HL-60 (cell line): ENCODE measurements around the gene PBX3.

Source experiments
- CTCF ChIP-seq: IDR thresholded peaks from one replicate; pipeline ENCODE4 v1.5.1; 2011; ENCODE audit warnings: low read length, control low read depth, inconsistent platforms; ENCODE audit not compliant: insufficient read depth
- GABPA ChIP-seq: IDR thresholded peaks from 2 replicates; pipeline ENCODE4 v1.6.1; 2012; ENCODE audit warnings: low read depth
- POLR2AphosphoS5 ChIP-seq: IDR thresholded peaks from 2 replicates; pipeline ENCODE4 v1.6.1; 2012; ENCODE audit warnings: low read depth
- REST ChIP-seq: IDR thresholded peaks from 2 replicates; pipeline ENCODE4 v1.6.1; 2012; ENCODE audit warnings: low read depth; ENCODE audit not compliant: insufficient replicate concordance
- SPI1 ChIP-seq: IDR thresholded peaks from 2 replicates; pipeline ENCODE4 v1.6.1; 2012; ENCODE audit warnings: low read depth, mild to moderate bottlenecking, borderline replicate concordance

- TF ChIP-seq CTCF, result no peak
- no peak for TF ChIP-seq POLR2AphosphoS5
- no peak for TF ChIP-seq REST
- TF ChIP-seq GABPA, result no peak
- TF ChIP-seq SPI1, result no peak
Measured at GRCh38 chr9:125906893-125907292, 159.7 kb downstream of the PBX3 start.
